ENCODE data around the gene CCT2. TPM values are rescaled to one million over a fixed set of nuclear protein-coding genes. Genes with fewer than 3 reads are reported as not detected.

CCT2 gene
- 333 and 431 TPM in 2 replicates for total RNA-seq (2011; cell fraction: chromatin; rRNA removed; ENCODE audit: low replicate concordance)
- 196 and 211 TPM in 2 replicates for total RNA-seq (2011; cell fraction: nucleolus; rRNA removed)
- total RNA-seq (2011; cell fraction: nucleoplasm; rRNA removed), result 207 and 217 TPM in 2 replicates
- total RNA-seq (2014; rRNA removed) (332 and 341 TPM in 2 replicates), total RNA-seq (2014; rRNA removed; fragmentation: Illumina TruSeq; extraction: Trizol) (589 and 619 TPM in 2 replicates), total RNA-seq (2015; rRNA removed; fragmentation: Illumina TruSeq; extraction: Trizol) (451 and 490 TPM in 2 replicates), total RNA-seq (2021) (442 and 469 TPM in 2 replicates), polyA plus RNA-seq (2011; rRNA removed) (505 and 738 TPM in 2 replicates), polyA plus RNA-seq (2014; fragmentation: Illumina TruSeq; extraction: Trizol) (363 and 468 TPM in 2 replicates), polyA plus RNA-seq (2014; fragmentation: Nextera tagmentation; extraction: Ambion mirVana) (100 to 1,000 TPM; 542 to 680 TPM), polyA plus RNA-seq (2014; rRNA removed) (365 and 390 TPM in 2 replicates), polyA minus RNA-seq (2011; rRNA and poly(A)+ RNA removed) (500 and 548 TPM in 2 replicates), Bru-seq, nascent RNA (percentile 97 among the genes with signal in this experiment), BruChase-seq, experiment 1, labeled RNA remaining after a 2-hour chase (percentile 98 among the genes with signal in this experiment), BruChase-seq, experiment 2, labeled RNA remaining after a 6-hour chase (percentile 98 among the genes with signal in this experiment)
- 265 and 312 TPM in 2 replicates for polyA plus RNA-seq (2011; cell fraction: cytosol; rRNA removed)
- polyA plus RNA-seq (2011; cell fraction: nucleus; rRNA removed), result 205 and 273 TPM in 2 replicates
- 233 and 445 TPM in 2 replicates for polyA plus RNA-seq (2012)
- 162 and 266 TPM in 2 replicates for polyA minus RNA-seq (2011; cell fraction: cytosol; rRNA and poly(A)+ RNA removed)
- polyA minus RNA-seq (2011; cell fraction: nucleus; rRNA and poly(A)+ RNA removed), result 144 and 216 TPM in 2 replicates
- long read RNA-seq, experiment 1, transcript CCT2-202 (16 exons, 2,189 nt), result minor isoform, 5 of 1,434 reads
- long read RNA-seq, experiment 1, transcript CCT2-211 (2 exons, 567 nt), result minor isoform, 21 of 1,434 reads
- long read RNA-seq, experiment 1, transcript CCT2-201 (16 exons, 2,041 nt), result major isoform, 1,183 of 1,434 reads
- long read RNA-seq, experiment 1, partial matches to known transcripts, result 95 of 1,434 reads
- long read RNA-seq, experiment 1, other reads (novel, unspliced or antisense), result 129 of 1,434 reads
- long read RNA-seq, experiment 2, transcript CCT2-201 (16 exons, 2,041 nt), result major isoform, 273 of 538 reads
- long read RNA-seq, experiment 2, transcript CCT2-211 (2 exons, 567 nt), result minor isoform, 5 of 538 reads
- long read RNA-seq, experiment 2, partial matches to known transcripts, result 182 of 538 reads
- long read RNA-seq, experiment 2, other reads (novel, unspliced or antisense), result 77 of 538 reads
- long read RNA-seq, experiment 3, transcript CCT2-212 (7 exons, 776 nt), result minor isoform, 7 of 754 reads
- long read RNA-seq, experiment 3, transcript CCT2-201 (16 exons, 2,041 nt), result major isoform, 508 of 754 reads
- long read RNA-seq, experiment 3, partial matches to known transcripts, result 187 of 754 reads
- long read RNA-seq, experiment 3, other reads (novel, unspliced or antisense), result 49 of 754 reads

- Histone ChIP-seq H3K4me3 (peak within 1 kb of the TSS; percentile 70), H3K9me3 (replicated peaks; ENCODE audit: control insufficient read depth, insufficient read depth, low read depth, low read length) (no peaks in the 10 kb centered on the region), H3K9ac (ENCODE audit: insufficient read depth in 1 of 2, low read depth in 2 of 2, low read length in 2 of 2) (peak within 1 kb of the TSS; percentile 85 to 99), H3K9me1 (ENCODE audit: control insufficient read depth, insufficient read depth, low read length) (no peaks in the 10 kb centered on the region), H3K4me1 (replicated peaks in 1 of 2; ENCODE audit: control insufficient read depth in 2 of 2, insufficient read depth in 2 of 2, low read length in 2 of 2) (peaks cover 2 to 4% of the 10 kb centered on the region in 2 experiments; a peak in 2 of 5 replicates), H3K79me2 (ENCODE audit: control insufficient read depth, insufficient read depth, low read length) (peaks cover 44% of the 10 kb centered on the region), H2AFZ (ENCODE audit: low read depth, low read length) (peak within 1 kb of the TSS; percentile 81), H3K27me3 (ENCODE audit: control insufficient read depth in 2 of 2, insufficient read depth in 2 of 2, low read length in 2 of 2) (no peaks in the 10 kb centered on the region), H3K4me2 (ENCODE audit: insufficient read depth, low read length) (peak within 1 kb of the TSS; percentile 85), H3K36me3 (ENCODE audit: control insufficient read depth, insufficient read depth, low read length) (peaks cover 43% of the 10 kb centered on the region), H4K20me1 (replicated peaks; ENCODE audit: control insufficient read depth, insufficient read depth, low read length) (no peaks in the 10 kb centered on the region; the same call in 1 of the 2 replicates), H3K27ac (ENCODE audit: extremely low read depth, low read depth, low read length) (peak within 1 kb of the TSS; percentile 81)
- ChIA-PET CTCF (ENCODE audit: low intra/inter-chr PET ratio) (interaction anchor here (1.2 kb wide), 1 partner anchor 16 kb away, joined by 3 read pairs; no protein-coding TSS in a partner anchor), POLR2A (interaction anchor here (0.6 to 1.0 kb wide), 8 partner anchors 15 to 307 kb away, joined by 3 to 4 read pairs (median 3); no protein-coding TSS in a partner anchor)
- TSS peak; percentile 97 for BruUV-seq (replicated peaks)
- intact Hi-C loops (cut with micrococcal nuclease) (loop anchor here (1.0 to 5.0 kb wide), 2 partner anchors 37 to 225 kb away; no protein-coding TSS in a partner anchor), in situ Hi-C loops (cut with MboI) (no loop called here)
- DNase-seq (ENCODE audit: extremely low read depth in 1 of 4, low spot score in 3 of 4), result peak; percentile 94 to 98 (median 96)
- WGBS (ENCODE audit: insufficient coverage, low coverage, missing lambda C conversion rate), result under 1% methylated on average over 63 of the region's 63 CpGs
- FAIRE-seq, result peak; percentile 92
- ATAC-seq, result peak; percentile 96
- TF ChIP-seq CTCFL (IDR thresholded peaks at IDR 0.05; ENCODE audit: borderline replicate concordance, insufficient read depth, low read depth, low read length, poor library complexity, severe bottlenecking) (peak; percentile 47), ZNF717 (CRISPR knock-in tag; IDR thresholded peaks at IDR 0.05) (no peak), IRF9 (tag; IDR thresholded peaks at IDR 0.05) (no peak), ZNF518B (CRISPR knock-in tag; IDR thresholded peaks at IDR 0.05) (no peak), ETV1 (tag; conservative IDR thresholded peaks at IDR 0.05; ENCODE audit: low read depth) (peak; percentile 83)
Measured at GRCh38 chr12:69585189-69586062, at the start of gene CCT2. TSS of gene CCT2 (plus strand) at chr12:69585459. CDS start at chr12:69585522, 63 bp downstream.
